Activated CD8-positive, alpha-beta memory T cell treated with anti-CD3 and anti-CD28 coated beads for 36 hours (primary cell): ENCODE results near the gene MAD1L1. TPM values are rescaled to one million over a fixed set of nuclear protein-coding genes. Genes with fewer than 3 reads are reported as not detected.

Source experiments
- CTCF ChIA-PET: fragments of 350-600 bp; sonication (Branson Sonifier 250); formaldehyde crosslinking; loops from one replicate; lab custom pipeline; 2021; ENCODE audit warnings: antibody characterized with exemption; lab: Charles Lee
- POLR2A ChIA-PET: fragments of 350-600 bp; sonication (Branson Sonifier 250); formaldehyde crosslinking; loops from one replicate; lab custom pipeline; 2021; ENCODE audit warnings: antibody characterized with exemption; lab: Charles Lee
- total RNA-seq, 2 experiments: library from RNA; stranded (reverse); gene quantifications; one replicate each; pipeline ENCODE4 v1.2.3, GENCODE V29; 2021

Gene MAD1L1
- total RNA-seq, 2 experiments from 2014 or later = 39.4 to 40.8 TPM

- POLR2A ChIA-PET = no interaction called here
- CTCF ChIA-PET = no interaction called here
Measured at GRCh38 chr7:2092279-2092678, 140.5 kb downstream of the MAD1L1 start.

GRCh38 chr7:2090526-2091520 is 141.9 kb downstream of the MAD1L1 start:
- POLR2A ChIA-PET = no interaction called here

GRCh38 chr7:2088801-2089200 is 143.9 kb downstream of the MAD1L1 start:
- ChIA-PET POLR2A (no interaction called here), CTCF (no interaction called here)

More at GRCh38 chr7:2090526-2091520, 141.9 kb downstream of the MAD1L1 start:
- CTCF ChIA-PET = no interaction called here

GRCh38 chr7:2087744-2088143 is 145.0 kb downstream of the MAD1L1 start:
- ChIA-PET POLR2A (no interaction called here), CTCF (no interaction called here)

- POLR2A ChIA-PET = no interaction called here
- CTCF ChIA-PET = no interaction called here
Measured at GRCh38 chr7:2086229-2086628, 146.5 kb downstream of the MAD1L1 start.

- ChIA-PET POLR2A (no interaction called here), CTCF (interaction anchor here (0.6 kb wide), 1 partner anchor 309 kb away, joined by 3 read pairs; no protein-coding TSS in a partner anchor)
Measured at GRCh38 chr7:2085804-2086203, 146.9 kb downstream of the MAD1L1 start.

- ChIA-PET CTCF (interaction anchor here (0.6 kb wide), 1 partner anchor 308 kb away, joined by 3 read pairs; no protein-coding TSS in a partner anchor), POLR2A (no interaction called here)
Measured at GRCh38 chr7:2084781-2085505, 147.8 kb downstream of the MAD1L1 start.

GRCh38 chr7:2084331-2084730 is 148.4 kb downstream of the MAD1L1 start:
- CTCF ChIA-PET = no interaction called here
- POLR2A ChIA-PET = no interaction called here

GRCh38 chr7:2083362-2083761 is 149.4 kb downstream of the MAD1L1 start:
- CTCF ChIA-PET = no interaction called here

GRCh38 chr7:2082139-2082998 is 150.4 kb downstream of the MAD1L1 start:
- POLR2A ChIA-PET = no interaction called here
- CTCF ChIA-PET = no interaction called here

More at GRCh38 chr7:2083362-2083761, 149.4 kb downstream of the MAD1L1 start:
- POLR2A ChIA-PET = no interaction called here

- CTCF ChIA-PET = no interaction called here
- POLR2A ChIA-PET = no interaction called here
Measured at GRCh38 chr7:2081526-2082135, 151.1 kb downstream of the MAD1L1 start.

- CTCF ChIA-PET = no interaction called here
Measured at GRCh38 chr7:2080477-2080876, 152.3 kb downstream of the MAD1L1 start.

GRCh38 chr7:2080060-2080387 is 152.7 kb downstream of the MAD1L1 start:
- CTCF ChIA-PET = no interaction called here
- POLR2A ChIA-PET = no interaction called here

More at GRCh38 chr7:2080477-2080876, 152.3 kb downstream of the MAD1L1 start:
- POLR2A ChIA-PET = no interaction called here

- ChIA-PET CTCF (no interaction called here), POLR2A (no interaction called here)
Measured at GRCh38 chr7:2079332-2080059, 153.2 kb downstream of the MAD1L1 start.

GRCh38 chr7:2078899-2079298 is 153.8 kb downstream of the MAD1L1 start:
- CTCF ChIA-PET = no interaction called here
- POLR2A ChIA-PET = no interaction called here

GRCh38 chr7:2076649-2077064 is 156.1 kb downstream of the MAD1L1 start:
- POLR2A ChIA-PET = no interaction called here
- CTCF ChIA-PET = no interaction called here

- ChIA-PET CTCF (no interaction called here), POLR2A (no interaction called here)
Measured at GRCh38 chr7:2075811-2076210, 156.9 kb downstream of the MAD1L1 start.

- ChIA-PET POLR2A (no interaction called here), CTCF (no interaction called here)
Measured at GRCh38 chr7:2074691-2075090, 158.1 kb downstream of the MAD1L1 start.
